Chondrocyte (in vitro differentiated cells): ENCODE measurements around the gene KCNH2. TPM values are rescaled to one million over a fixed set of nuclear protein-coding genes. Genes with fewer than 3 reads are reported as not detected.
A peak's percentile ranks its signal among the peaks of the same experiment; 100 is the strongest.

Source experiments
- DNase-seq: peaks from one replicate; pipeline ENCODE4 v3.0.0; 2021; ENCODE audit warnings: mixed read lengths, low spot score
- H3K27ac Mint-ChIP-seq: one replicate; pipeline ENCODE4 v1.8.0; 2021; ENCODE audit warnings: mild to moderate bottlenecking, moderate library complexity, mixed read lengths; ENCODE audit not compliant: unreplicated experiment
- H3K27me3 Mint-ChIP-seq: 2 replicates; pipeline ENCODE4 v1.8.0; 2021; ENCODE audit warnings: low read depth, mixed read lengths
- H3K36me3 Mint-ChIP-seq: 2 replicates; pipeline ENCODE4 v1.8.0; 2021; ENCODE audit warnings: low read depth, mixed read lengths
- H3K4me1 Mint-ChIP-seq: 2 replicates; pipeline ENCODE4 v1.8.0; 2021; ENCODE audit warnings: low read depth, mild to moderate bottlenecking, mixed read lengths
- H3K4me3 Mint-ChIP-seq: one replicate; pipeline ENCODE4 v1.8.0; 2021; ENCODE audit warnings: mild to moderate bottlenecking, moderate library complexity, mixed read lengths; ENCODE audit not compliant: unreplicated experiment
- H3K9me3 Mint-ChIP-seq: 2 replicates; pipeline ENCODE4 v1.8.0; 2021; ENCODE audit warnings: low read depth, mixed read lengths
- total RNA-seq: library from RNA; stranded (reverse); gene quantifications from 3 replicates; pipeline ENCODE4 v1.2.1, GENCODE V29; 2021
- TF ChIP-seq, protein P1 (sequence below): fragments of 200-600 bp; sonication (generic); IDR thresholded peaks from 2 replicates; pipeline ENCODE4 v1.5.0; 2021; ENCODE audit warnings: antibody characterized with exemption, mild to moderate bottlenecking, moderate library complexity

Gene KCNH2
- total RNA-seq, 1 donor from 2014 or later = 0.30 TPM

DNA sequence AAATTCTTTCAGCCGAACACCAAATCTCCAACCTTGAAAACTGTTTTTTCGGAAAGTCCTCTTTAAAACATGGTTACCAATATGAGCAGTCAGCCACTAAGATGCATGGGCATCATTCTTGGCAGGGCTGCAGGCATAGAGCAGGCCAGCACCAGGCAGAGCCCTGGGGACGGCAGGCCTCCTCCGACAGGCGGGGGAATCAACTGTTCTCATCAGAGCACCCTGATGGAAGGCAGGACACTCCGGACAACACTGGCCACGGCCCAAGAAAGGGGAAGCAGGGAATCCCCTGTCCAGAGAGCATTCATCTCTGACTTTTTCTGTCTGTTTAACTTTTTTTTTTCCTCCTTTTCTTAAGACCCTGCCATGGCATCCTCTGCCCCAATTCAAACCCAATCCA lies 11.3 kb upstream of the KCNH2 start:
- peaks cover 2% of the 10 kb centered on the region for H3K36me3 Mint-ChIP-seq
- peaks cover 14% of the 10 kb centered on the region for H3K4me1 Mint-ChIP-seq
- H3K9me3 Mint-ChIP-seq = peaks cover 15% of the 10 kb centered on the region
- TF ChIP-seq, protein P1, sequence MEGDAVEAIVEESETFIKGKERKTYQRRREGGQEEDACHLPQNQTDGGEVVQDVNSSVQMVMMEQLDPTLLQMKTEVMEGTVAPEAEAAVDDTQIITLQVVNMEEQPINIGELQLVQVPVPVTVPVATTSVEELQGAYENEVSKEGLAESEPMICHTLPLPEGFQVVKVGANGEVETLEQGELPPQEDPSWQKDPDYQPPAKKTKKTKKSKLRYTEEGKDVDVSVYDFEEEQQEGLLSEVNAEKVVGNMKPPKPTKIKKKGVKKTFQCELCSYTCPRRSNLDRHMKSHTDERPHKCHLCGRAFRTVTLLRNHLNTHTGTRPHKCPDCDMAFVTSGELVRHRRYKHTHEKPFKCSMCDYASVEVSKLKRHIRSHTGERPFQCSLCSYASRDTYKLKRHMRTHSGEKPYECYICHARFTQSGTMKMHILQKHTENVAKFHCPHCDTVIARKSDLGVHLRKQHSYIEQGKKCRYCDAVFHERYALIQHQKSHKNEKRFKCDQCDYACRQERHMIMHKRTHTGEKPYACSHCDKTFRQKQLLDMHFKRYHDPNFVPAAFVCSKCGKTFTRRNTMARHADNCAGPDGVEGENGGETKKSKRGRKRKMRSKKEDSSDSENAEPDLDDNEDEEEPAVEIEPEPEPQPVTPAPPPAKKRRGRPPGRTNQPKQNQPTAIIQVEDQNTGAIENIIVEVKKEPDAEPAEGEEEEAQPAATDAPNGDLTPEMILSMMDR = no peak
- H3K4me3 Mint-ChIP-seq = no peak overlapping the region
- DNase-seq = no peak
- peaks cover 11% of the 10 kb centered on the region for H3K27me3 Mint-ChIP-seq
- H3K27ac Mint-ChIP-seq = no peak overlapping the region

DNA sequence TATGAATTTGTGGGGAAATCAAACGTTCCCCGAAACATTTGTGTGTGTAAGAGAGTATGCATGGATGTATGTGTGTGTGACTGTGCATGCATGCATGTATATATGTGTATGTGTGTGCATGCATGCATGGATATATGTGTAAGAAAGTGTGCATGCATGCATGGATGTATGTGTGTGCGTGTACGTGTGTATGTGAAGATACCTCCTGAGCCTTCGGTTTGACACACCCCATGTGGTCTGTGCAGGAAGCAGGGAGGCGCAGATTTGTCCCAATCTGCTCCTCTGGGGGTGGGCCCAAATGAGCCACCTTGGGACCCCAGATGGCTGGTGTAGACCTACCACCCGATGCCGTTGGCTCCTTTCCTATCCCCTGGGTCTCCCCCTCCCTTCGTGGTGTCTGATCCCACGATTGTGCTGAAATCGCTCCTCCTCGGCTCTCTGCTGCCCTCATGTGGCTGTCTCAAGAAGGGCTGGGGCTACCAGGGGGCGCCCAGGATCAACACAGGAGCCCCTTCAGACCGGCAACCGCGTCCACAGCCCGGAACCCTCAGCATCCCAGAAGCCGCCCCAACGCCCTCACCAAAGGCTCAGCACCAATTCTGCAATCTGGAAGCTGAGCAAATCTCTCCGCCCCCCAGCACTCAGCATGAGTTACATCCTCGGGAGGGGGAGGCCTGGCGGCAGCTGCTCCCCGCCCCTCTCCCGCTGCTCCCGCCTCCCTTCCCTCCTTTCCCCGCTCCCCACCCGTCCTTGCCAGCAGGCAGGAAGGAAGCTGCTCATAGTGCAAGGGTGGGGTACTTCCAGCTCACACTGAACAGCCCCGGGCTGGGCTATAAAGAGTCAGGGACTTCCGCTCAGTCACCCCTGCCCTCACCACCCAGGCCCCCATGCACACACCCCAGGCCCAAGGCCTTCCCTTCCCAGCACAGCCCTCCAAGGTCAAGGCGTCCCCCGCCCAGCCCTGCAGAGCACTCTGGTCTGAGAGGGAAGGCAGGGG lies 10.4 kb upstream of the KCNH2 start:
- Mint-ChIP-seq H3K36me3 (peaks cover 2% of the 10 kb centered on the region), H3K9me3 (peaks cover 15% of the 10 kb centered on the region), H3K4me1 (peaks cover 14% of the 10 kb centered on the region), H3K27ac (no peak overlapping the region), H3K27me3 (peaks cover 17% of the 10 kb centered on the region), H3K4me3 (peak overlapping the region; percentile 33)
- TF ChIP-seq, protein P1 = peak; percentile 92
- no peak for DNase-seq

DNA sequence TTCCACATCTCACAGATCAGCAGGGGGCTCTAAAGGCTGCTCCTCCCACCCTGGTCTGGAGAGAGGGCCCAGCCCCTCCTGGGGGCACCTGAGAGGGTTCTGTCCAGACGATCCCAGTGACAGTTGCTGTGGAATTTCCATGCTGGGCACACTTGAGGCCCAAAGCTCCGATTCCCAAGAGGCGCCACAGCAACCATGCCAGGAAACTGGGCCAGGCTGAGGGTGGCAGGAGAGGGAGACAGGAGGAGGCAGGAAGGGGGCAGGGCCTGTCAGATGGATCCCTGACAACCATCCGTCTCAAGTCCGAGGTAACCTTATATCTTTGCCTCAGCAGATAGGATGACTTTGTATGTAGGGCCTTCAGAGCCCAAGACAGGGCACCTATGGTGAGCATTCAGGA lies 8.4 kb upstream of the KCNH2 start:
- peaks cover 15% of the 10 kb centered on the region for H3K9me3 Mint-ChIP-seq
- no peak overlapping the region for H3K4me3 Mint-ChIP-seq
- peaks cover 2% of the 10 kb centered on the region for H3K36me3 Mint-ChIP-seq
- TF ChIP-seq, protein P1 = no peak
- peaks cover 11% of the 10 kb centered on the region for H3K4me1 Mint-ChIP-seq
- H3K27ac Mint-ChIP-seq = no peak overlapping the region
- no peak for DNase-seq
- H3K27me3 Mint-ChIP-seq = peaks cover 28% of the 10 kb centered on the region

DNA sequence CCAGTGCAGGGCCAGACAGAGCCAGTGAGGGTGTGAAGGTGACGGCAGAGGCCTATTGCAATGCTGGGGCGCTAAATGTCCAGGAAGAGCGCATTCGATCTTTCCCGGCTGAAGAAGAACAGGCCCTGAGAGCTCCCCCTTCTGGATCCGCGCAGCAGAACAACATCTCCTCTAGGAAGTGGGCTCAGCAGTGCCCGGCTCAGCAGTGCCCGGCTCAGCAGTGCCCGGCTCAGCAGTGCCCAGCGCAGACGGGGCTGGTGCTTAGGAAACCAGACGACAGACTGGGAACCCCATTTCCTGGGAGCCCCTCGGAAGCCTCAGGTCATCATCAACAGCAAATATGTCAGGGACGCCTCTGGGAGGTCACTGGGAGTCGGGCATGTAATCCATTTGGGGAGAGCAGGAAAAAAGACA lies 8.0 kb upstream of the KCNH2 start:
- no peak overlapping the region for H3K27ac Mint-ChIP-seq
- peaks cover 2% of the 10 kb centered on the region for H3K36me3 Mint-ChIP-seq
- no peak for DNase-seq
- no peak overlapping the region for H3K4me3 Mint-ChIP-seq
- peaks cover 11% of the 10 kb centered on the region for H3K4me1 Mint-ChIP-seq
- peaks cover 33% of the 10 kb centered on the region for H3K27me3 Mint-ChIP-seq
- peaks cover 11% of the 10 kb centered on the region for H3K9me3 Mint-ChIP-seq
- TF ChIP-seq, protein P1 = peak; percentile 82

DNA sequence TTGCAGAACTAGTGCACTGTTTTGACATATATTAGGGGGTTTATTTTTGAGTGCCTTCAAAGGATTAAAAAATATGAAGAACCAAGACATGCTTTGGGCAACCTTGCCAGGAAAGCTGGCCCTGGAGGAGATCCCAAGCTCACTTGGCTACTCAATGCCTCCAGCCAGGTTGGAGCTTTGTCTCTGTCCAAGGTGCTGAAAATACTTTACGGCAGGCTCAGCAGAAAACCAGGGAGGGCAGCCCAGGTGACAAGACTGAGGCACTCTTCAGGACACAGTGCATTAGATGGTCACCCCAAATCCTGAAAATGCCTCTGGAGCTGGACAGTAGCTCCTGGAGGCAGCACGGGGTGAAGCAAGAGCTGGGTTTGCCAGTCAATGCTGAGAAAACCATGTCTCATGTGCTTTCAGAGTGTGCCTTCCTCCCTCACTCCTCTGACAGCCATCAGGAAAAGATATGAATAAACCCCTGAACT lies 5.8 kb upstream of the KCNH2 start:
- H3K4me1 Mint-ChIP-seq = peaks cover 10% of the 10 kb centered on the region
- no peak for DNase-seq
- H3K4me3 Mint-ChIP-seq = no peak overlapping the region
- no peak overlapping the region for H3K27ac Mint-ChIP-seq
- H3K36me3 Mint-ChIP-seq = no peaks in the 10 kb centered on the region
- TF ChIP-seq, protein P1 = no peak
- no peaks in the 10 kb centered on the region for H3K9me3 Mint-ChIP-seq
- H3K27me3 Mint-ChIP-seq = peaks cover 43% of the 10 kb centered on the region
